Neural crest cell (in vitro differentiated cells): ENCODE data around the gene PNKP. TPM values are rescaled to one million over a fixed set of nuclear protein-coding genes. Genes with fewer than 3 reads are reported as not detected.

Experiments used
- DNase-seq: peaks from one replicate; pipeline ENCODE4 v3.0.0; 2021; ENCODE audit warnings: low read depth, mixed read lengths, low spot score
- H3K27ac Mint-ChIP-seq: one replicate; pipeline ENCODE4 v1.8.0; 2021; ENCODE audit warnings: mild to moderate bottlenecking, mixed read lengths; ENCODE audit not compliant: unreplicated experiment
- H3K27me3 Mint-ChIP-seq: 2 replicates; pipeline ENCODE4 v1.8.0; 2021; ENCODE audit warnings: low read depth, mild to moderate bottlenecking, mixed read lengths
- H3K36me3 Mint-ChIP-seq: 2 replicates; pipeline ENCODE4 v1.8.0; 2021; ENCODE audit warnings: low read depth, mild to moderate bottlenecking, mixed read lengths
- H3K4me1 Mint-ChIP-seq: 2 replicates; pipeline ENCODE4 v1.8.0; 2021; ENCODE audit warnings: mixed read lengths
- H3K4me3 Mint-ChIP-seq: one replicate; pipeline ENCODE4 v1.8.0; 2021; ENCODE audit warnings: mild to moderate bottlenecking, mixed read lengths
- H3K9me3 Mint-ChIP-seq: 2 replicates; pipeline ENCODE4 v1.8.0; 2021; ENCODE audit warnings: mixed read lengths
- CTCF ChIP-seq: fragments of 200-600 bp; sonication (generic); conservative IDR thresholded peaks from 2 replicates; pipeline ENCODE4 v1.5.0; 2021; ENCODE audit warnings: antibody characterized with exemption, mild to moderate bottlenecking
- total RNA-seq: library from RNA; stranded (reverse); gene quantifications from 2 replicates; pipeline ENCODE4 v1.2.1, GENCODE V29; 2021

The PNKP gene
- total RNA-seq, 1 donor from 2014 or later = 135 TPM

- no peak for TF ChIP-seq CTCF
- Mint-ChIP-seq H3K4me3 (no peak within 1 kb of the TSS), H3K4me1 (peaks cover 6% of the 10 kb centered on the region)
Measured at GRCh38 chr19:49896863-49897621, 29.7 kb upstream of the PNKP start, which contains the start of gene IL4I1. IL4I1 (minus strand) TSS chr19:49896887; CDS start chr19:49896160, 727 bp downstream.

GRCh38 chr19:49895566-49896297 is 28.4 kb upstream of the PNKP start:
- H3K4me3 Mint-ChIP-seq = no peak overlapping the region
- peaks cover 26% of the 10 kb centered on the region for H3K27me3 Mint-ChIP-seq
- H3K4me1 Mint-ChIP-seq = peaks cover 6% of the 10 kb centered on the region
- H3K9me3 Mint-ChIP-seq = no peaks in the 10 kb centered on the region
- H3K36me3 Mint-ChIP-seq = no peaks in the 10 kb centered on the region
- no peak for TF ChIP-seq CTCF
- H3K27ac Mint-ChIP-seq = no peak overlapping the region
- DNase-seq = no peak

More at GRCh38 chr19:49896863-49897621, 29.7 kb upstream of the PNKP start, which contains the start of gene IL4I1:
- Mint-ChIP-seq H3K9me3 (no peaks in the 10 kb centered on the region), H3K36me3 (no peaks in the 10 kb centered on the region), H3K27me3 (peaks cover 15% of the 10 kb centered on the region), H3K27ac (no peak within 1 kb of the TSS)
- no peak for DNase-seq

- DNase-seq = no peak
- no peak overlapping the region for H3K4me3 Mint-ChIP-seq
- TF ChIP-seq CTCF = no peak
- H3K27me3 Mint-ChIP-seq = peaks cover 29% of the 10 kb centered on the region
- no peaks in the 10 kb centered on the region for H3K9me3 Mint-ChIP-seq
- no peak overlapping the region for H3K27ac Mint-ChIP-seq
- peaks cover 9% of the 10 kb centered on the region for H3K4me1 Mint-ChIP-seq
- H3K36me3 Mint-ChIP-seq = no peaks in the 10 kb centered on the region
Measured at GRCh38 chr19:49894879-49895565, 27.6 kb upstream of the PNKP start.

- H3K27ac Mint-ChIP-seq = no peak overlapping the region
- H3K9me3 Mint-ChIP-seq = no peaks in the 10 kb centered on the region
- peaks cover 29% of the 10 kb centered on the region for H3K27me3 Mint-ChIP-seq
- H3K36me3 Mint-ChIP-seq = no peaks in the 10 kb centered on the region
- no peak for DNase-seq
- no peak for TF ChIP-seq CTCF
- H3K4me1 Mint-ChIP-seq = peaks cover 10% of the 10 kb centered on the region
- no peak overlapping the region for H3K4me3 Mint-ChIP-seq
Measured at GRCh38 chr19:49894011-49894664, 26.8 kb upstream of the PNKP start.

- H3K27ac Mint-ChIP-seq = no peak overlapping the region
Measured at GRCh38 chr19:49892716-49893115, 25.3 kb upstream of the PNKP start.

More at GRCh38 chr19:49892716-49893115, 25.3 kb upstream of the PNKP start:
- peaks cover 8% of the 10 kb centered on the region for H3K4me1 Mint-ChIP-seq
- H3K9me3 Mint-ChIP-seq = no peaks in the 10 kb centered on the region
- TF ChIP-seq CTCF = no peak
- no peaks in the 10 kb centered on the region for H3K36me3 Mint-ChIP-seq
- peaks cover 29% of the 10 kb centered on the region for H3K27me3 Mint-ChIP-seq
- peak overlapping the region; percentile 41 for H3K4me3 Mint-ChIP-seq
- no peak for DNase-seq
